HepG2 (cell line): Measurements from ENCODE around the gene NNAT. TPM values are rescaled to one million over a fixed set of nuclear protein-coding genes. Genes with fewer than 3 reads are reported as not detected.
A peak's percentile ranks its signal among the peaks of the same experiment; 100 is the strongest.

Experiments used
- ATAC-seq: fragments of 200-7000 bp; cut with Tn5 transposase; 3 replicates; pipeline ENCODE4 v1.9.1; 2020; ENCODE audit warnings: mild to moderate bottlenecking, moderate library complexity
- BruUV-seq: library from RNA; stranded (reverse); fragments of 400-500 nt; replicated peaks from 2 replicates; lab custom pipeline; 2021; lab: Mats Ljungman, UMichigan
- CTCF ChIA-PET: fragments of 300-600 bp; formaldehyde crosslinking; extraction: SDS; loops from one replicate; lab custom pipeline; 2021; ENCODE audit warnings: low total read pairs, inconsistent platforms, low intra/inter-chr PET ratio; lab: Yijun Ruan, JAX
- POLR2A ChIA-PET: fragments of 350-600 bp; sonication (Branson Sonifier 250); formaldehyde crosslinking; loops from one replicate; lab custom pipeline; 2020; ENCODE audit warnings: antibody characterized with exemption, inconsistent platforms; lab: Yijun Ruan, JAX
- DNase-seq: peaks from one replicate; pipeline ENCODE4 v3.0.0-alpha.2; 2015; ENCODE audit warnings: low spot score
- FAIRE-seq: peaks from 3 replicates; lab custom pipeline; 2011; peaks lifted over from hg19 to GRCh38; lab: Jason Lieb, UNC
- H2AFZ ChIP-seq: one replicate; pipeline ENCODE4 v1.6.1; 2011; ENCODE audit warnings: low read length, inconsistent platforms
- H3K27ac ChIP-seq: fragments of 300-600 bp; 3 replicates; pipeline ENCODE4 v1.8.0; 2011; ENCODE audit warnings: mixed run types, mild to moderate bottlenecking, mixed read lengths, low read length, inconsistent platforms; ENCODE audit not compliant: insufficient read depth; ENCODE audit errors: extremely low read length
- H3K27me3 ChIP-seq, 2 experiments: fragments of 200-600 bp in 1 of 2; 2 replicates in 1 of 2; 3 replicates in 1 of 2; pipeline versions ENCODE4 v1.6.0 to v1.8.0; 2011; ENCODE audit warnings: low read length in 2 of 2, mild to moderate bottlenecking in 2 of 2, moderate library complexity in 2 of 2, inconsistent platforms in 1 of 2; ENCODE audit not compliant: insufficient read depth in 2 of 2, control insufficient read depth in 1 of 2
- H3K36me3 ChIP-seq, 2 experiments: fragments of 200-600 bp in 1 of 2; replicated peaks in 1 of 2; 2 replicates in 1 of 2; 3 replicates in 1 of 2; pipeline versions ENCODE4 v1.5.1 to v1.8.0; 2011; ENCODE audit warnings: low read length in 2 of 2, inconsistent platforms in 1 of 2; ENCODE audit not compliant: insufficient read depth in 2 of 2, control insufficient read depth in 1 of 2
- H3K4me1 ChIP-seq: 2 replicates; pipeline ENCODE4 v1.5.1; 2012; ENCODE audit warnings: low read length, inconsistent platforms; ENCODE audit not compliant: insufficient read depth
- H3K4me2 ChIP-seq: 2 replicates; pipeline ENCODE4 v1.6.0; 2011; ENCODE audit warnings: low read depth, low read length, inconsistent platforms
- H3K4me3 ChIP-seq, 3 experiments: fragments of 200-600 bp in 1 of 3; sonication (generic), shearing (Covaris generic) in 1 of 3; replicated peaks in 1 of 3; 2 replicates each; pipeline ENCODE4 v1.5.1; 2011 to 2016; ENCODE audit warnings: low read length in 3 of 3, inconsistent platforms in 2 of 3, low read depth in 2 of 3, mild to moderate bottlenecking in 2 of 3, control low read depth in 1 of 3, mixed read lengths in 1 of 3; ENCODE audit not compliant: insufficient read depth in 1 of 3
- H3K79me2 ChIP-seq: one replicate; pipeline ENCODE4 v1.6.1; 2011; ENCODE audit warnings: low read length, inconsistent platforms; ENCODE audit not compliant: insufficient read depth
- H3K9ac ChIP-seq: 2 replicates; pipeline ENCODE4 v1.6.0; 2011; ENCODE audit warnings: mild to moderate bottlenecking, low read depth, low read length, inconsistent platforms; ENCODE audit not compliant: insufficient read depth
- H3K9me3 ChIP-seq: 2 replicates; pipeline ENCODE4 v1.5.1; 2012; ENCODE audit warnings: mild to moderate bottlenecking, low read length
- H4K20me1 ChIP-seq: 2 replicates; pipeline ENCODE4 v1.6.0; 2011; ENCODE audit warnings: inconsistent platforms, mild to moderate bottlenecking, low read length, moderate library complexity; ENCODE audit not compliant: insufficient read depth
- HIVEP1 ChIP-seq: sonication (generic); formaldehyde crosslinking; IDR thresholded peaks from 2 replicates; pipeline ENCODE4 v1.4.0; 2020; ENCODE audit warnings: mild to moderate bottlenecking, missing genetic modification reagents
- HMG20B ChIP-seq: conservative IDR thresholded peaks from 2 replicates; pipeline ENCODE4 v1.6.1; 2016; ENCODE audit warnings: missing genetic modification reagents, missing compliant biosample characterization
- HOXA7 ChIP-seq: sonication (generic); formaldehyde crosslinking; IDR thresholded peaks from 2 replicates; pipeline ENCODE4 v1.8.1; 2022; ENCODE audit warnings: mild to moderate bottlenecking, missing genetic modification reagents, moderate library complexity
- MED8 ChIP-seq: sonication (generic); formaldehyde crosslinking; IDR thresholded peaks from 2 replicates; pipeline ENCODE4 v1.8.1; 2023; ENCODE audit warnings: mild to moderate bottlenecking, missing genetic modification reagents; ENCODE audit not compliant: insufficient replicate concordance
- NR2C2 ChIP-seq: sonication (generic); formaldehyde crosslinking; IDR thresholded peaks from 2 replicates; pipeline ENCODE4 v1.4.0; 2020; ENCODE audit warnings: missing genetic modification reagents, mild to moderate bottlenecking, moderate library complexity, borderline replicate concordance
- POLR2AphosphoS2 ChIP-seq: IDR thresholded peaks from 2 replicates; pipeline ENCODE4 v1.6.1; 2011; ENCODE audit warnings: low read depth, low read length, improper control_type of control experiment
- ZMYM3 ChIP-seq: sonication (generic); formaldehyde crosslinking; IDR thresholded peaks from 2 replicates; pipeline ENCODE4 v1.5.1; 2020; ENCODE audit warnings: mild to moderate bottlenecking, missing genetic modification reagents
- ZNF225 ChIP-seq: sonication (generic); formaldehyde crosslinking; IDR thresholded peaks from 2 replicates; pipeline ENCODE4 v1.4.0; 2020; ENCODE audit warnings: mild to moderate bottlenecking, missing genetic modification reagents
- ZNF607 ChIP-seq: sonication (generic); formaldehyde crosslinking; IDR thresholded peaks from 2 replicates; pipeline ENCODE4 v1.5.1; 2020; ENCODE audit warnings: missing genetic modification reagents, mild to moderate bottlenecking, borderline replicate concordance
- ZNF768 ChIP-seq: sonication (generic); formaldehyde crosslinking; IDR thresholded peaks from 2 replicates; pipeline ENCODE4 v1.4.0; 2020; ENCODE audit warnings: missing genetic modification reagents
- ZSCAN21 ChIP-seq: sonication (generic); formaldehyde crosslinking; IDR thresholded peaks from 2 replicates; pipeline ENCODE4 v1.8.0; 2022; ENCODE audit warnings: mild to moderate bottlenecking, missing genetic modification reagents, moderate library complexity, borderline replicate concordance
- WGBS: methylation state at CpG from one replicate; pipeline ENCODE4 v1.1.6; 2017; ENCODE audit warnings: low lambda C conversion rate; 5-methylcytosine and 5-hydroxymethylcytosine counted together
- in situ Hi-C: cut with HindIII; loops from 2 replicates; pipeline ENCODE4 v1.10.0; 2017; ENCODE audit warnings: low pct_unique_long_range_greater_than_20kb; ENCODE audit not compliant: extremely low pct_ligation_motif_present
- intact Hi-C: fragments of 100-400 bp; cut with micrococcal nuclease; formaldehyde crosslinking; loops from one replicate; pipeline ENCODE4 v1.10.0; 2022; ENCODE audit not compliant: unreplicated experiment
- polyA plus RNA-seq, 8 experiments: library from polyadenylated mRNA; depleted of rRNA in 3 of 8; stranded (reverse) in 7 of 8; unstranded in 1 of 8; fragments of >200 nt; fragmentation: Illumina TruSeq in 4 of 8; extraction: Trizol in 4 of 8; gene quantifications; 2 replicates each; pipeline versions ENCODE4 v1.2.1 to v1.2.3, GENCODE V29; 2011 to 2016; ENCODE audit warnings: low read depth in 4 of 8, missing spikeins in 1 of 8, mixed read lengths in 1 of 8; ENCODE audit not compliant: insufficient read depth in 1 of 8
- total RNA-seq, 5 experiments: library from RNA; depleted of rRNA; stranded (reverse); fragments of >200 nt; fragmentation: Illumina TruSeq; extraction: Trizol; gene quantifications; 2 replicates each; pipeline ENCODE4 v1.2.3, GENCODE V29; 2016; ENCODE audit warnings: low read depth in 1 of 5
- TF ChIP-seq, protein P1 (sequence below): sonication (generic); formaldehyde crosslinking; IDR thresholded peaks from 2 replicates; pipeline ENCODE4 v1.5.0; 2020; ENCODE audit warnings: missing genetic modification reagents
- TF ChIP-seq, protein P2 (sequence below): sonication (generic); formaldehyde crosslinking; IDR thresholded peaks from 2 replicates; pipeline ENCODE4 v1.4.0; 2020; ENCODE audit warnings: missing genetic modification reagents, mild to moderate bottlenecking, borderline replicate concordance

Gene NNAT
- total and polyA plus RNA-seq, 2 of the 13 experiments (the other 11 are each of a cell fraction or from before 2014, with no cell fraction given): not detected

GRCh38 chr20:37566590-37567330 is 45.7 kb downstream of the NNAT start:
- no TSS peak for BruUV-seq
- Histone ChIP-seq H3K27me3 (peaks cover 6 to 76% of the 10 kb centered on the region in 2 experiments; a peak in 4 of 5 replicates), H3K27ac (no peak overlapping the region), H4K20me1 (no peaks in the 10 kb centered on the region), H3K9ac (no peak overlapping the region), H3K4me3 (no peak overlapping the region), H3K9me3 (no peaks in the 10 kb centered on the region), H3K36me3 (no peaks in the 10 kb centered on the region)
- WGBS: 11% methylated on average over 5 of the region's 5 CpGs
- ATAC-seq (no peak), DNase-seq (no peak)
- POLR2A ChIA-PET: no interaction called here
- in situ Hi-C loops: loop anchor here (5.0 to 25.0 kb wide), 3 partner anchors 331 to 646 kb away; no protein-coding TSS in a partner anchor
- CTCF ChIA-PET: no interaction called here
- TF ChIP-seq, protein P1, sequence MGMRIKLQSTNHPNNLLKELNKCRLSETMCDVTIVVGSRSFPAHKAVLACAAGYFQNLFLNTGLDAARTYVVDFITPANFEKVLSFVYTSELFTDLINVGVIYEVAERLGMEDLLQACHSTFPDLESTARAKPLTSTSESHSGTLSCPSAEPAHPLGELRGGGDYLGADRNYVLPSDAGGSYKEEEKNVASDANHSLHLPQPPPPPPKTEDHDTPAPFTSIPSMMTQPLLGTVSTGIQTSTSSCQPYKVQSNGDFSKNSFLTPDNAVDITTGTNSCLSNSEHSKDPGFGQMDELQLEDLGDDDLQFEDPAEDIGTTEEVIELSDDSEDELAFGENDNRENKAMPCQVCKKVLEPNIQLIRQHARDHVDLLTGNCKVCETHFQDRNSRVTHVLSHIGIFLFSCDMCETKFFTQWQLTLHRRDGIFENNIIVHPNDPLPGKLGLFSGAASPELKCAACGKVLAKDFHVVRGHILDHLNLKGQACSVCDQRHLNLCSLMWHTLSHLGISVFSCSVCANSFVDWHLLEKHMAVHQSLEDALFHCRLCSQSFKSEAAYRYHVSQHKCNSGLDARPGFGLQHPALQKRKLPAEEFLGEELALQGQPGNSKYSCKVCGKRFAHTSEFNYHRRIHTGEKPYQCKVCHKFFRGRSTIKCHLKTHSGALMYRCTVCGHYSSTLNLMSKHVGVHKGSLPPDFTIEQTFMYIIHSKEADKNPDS (CRISPR knock-in tag): no peak
- peak; percentile 37; the same call in 1 of the 2 replicates for TF ChIP-seq ZMYM3 (CRISPR knock-in tag)
- peak; percentile 91 for TF ChIP-seq ZNF768 (CRISPR knock-in tag)
- TF ChIP-seq, all 625 proteins: peak for 2
- FAIRE-seq: no peak
- Histone ChIP-seq H3K4me2 (no peak overlapping the region), H2AFZ (no peak overlapping the region), H3K79me2 (no peaks in the 10 kb centered on the region), H3K4me1 (peaks cover 33% of the 10 kb centered on the region)
- intact Hi-C loops: loop anchor here (10.0 kb wide), 1 partner anchor 328 kb away; no protein-coding TSS in a partner anchor

DNA sequence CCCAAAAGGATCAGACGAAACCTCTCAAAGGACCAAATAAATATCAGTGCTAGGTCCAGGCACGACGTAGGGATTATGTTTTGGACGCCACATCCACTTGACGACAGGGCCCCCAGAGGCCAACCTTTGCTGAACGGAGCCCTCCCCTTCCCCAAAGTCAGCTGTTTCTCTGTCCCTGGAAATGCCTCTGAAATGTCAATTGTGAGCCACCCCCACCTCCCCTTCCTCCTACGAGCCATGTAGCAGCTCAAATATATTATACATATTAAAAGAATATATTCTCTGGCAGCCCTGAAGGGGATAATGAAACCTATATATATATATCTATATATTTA is 46.2 kb downstream of the NNAT start:
- no TSS peak for BruUV-seq
- Histone ChIP-seq H3K36me3 (no peaks in the 10 kb centered on the region), H3K4me1 (peaks cover 33% of the 10 kb centered on the region), H4K20me1 (no peaks in the 10 kb centered on the region), H3K4me2 (no peak overlapping the region; the same call in 1 of the 2 replicates), H3K9me3 (no peaks in the 10 kb centered on the region), H3K4me3 (no peak overlapping the region), H3K79me2 (no peaks in the 10 kb centered on the region), H3K9ac (no peak overlapping the region), H3K27me3 (peaks cover 6 to 75% of the 10 kb centered on the region in 2 experiments; a peak in 4 of 5 replicates), H2AFZ (no peak overlapping the region), H3K27ac (no peak overlapping the region)
- FAIRE-seq (no peak), ATAC-seq (no peak), DNase-seq (no peak)
- 34% methylated on average over 7 of the region's 7 CpGs for WGBS
- POLR2A ChIA-PET: no interaction called here
- in situ Hi-C loops (loop anchor here (5.0 to 25.0 kb wide), 3 partner anchors 330 to 645 kb away; no protein-coding TSS in a partner anchor), intact Hi-C loops (loop anchor here (10.0 kb wide), 1 partner anchor 328 kb away; no protein-coding TSS in a partner anchor)
- CTCF ChIA-PET: no interaction called here
- TF ChIP-seq MED8 (CRISPR knock-in tag) (no peak), POLR2AphosphoS2 (no peak), ZNF607 (CRISPR knock-in tag) (no peak), NR2C2 (no peak), ZNF225 (CRISPR knock-in tag) (no peak), HIVEP1 (no peak), HMG20B (CRISPR knock-in tag) (no peak), ZSCAN21 (no peak), HOXA7 (CRISPR knock-in tag) (no peak)
- TF ChIP-seq, protein P2, sequence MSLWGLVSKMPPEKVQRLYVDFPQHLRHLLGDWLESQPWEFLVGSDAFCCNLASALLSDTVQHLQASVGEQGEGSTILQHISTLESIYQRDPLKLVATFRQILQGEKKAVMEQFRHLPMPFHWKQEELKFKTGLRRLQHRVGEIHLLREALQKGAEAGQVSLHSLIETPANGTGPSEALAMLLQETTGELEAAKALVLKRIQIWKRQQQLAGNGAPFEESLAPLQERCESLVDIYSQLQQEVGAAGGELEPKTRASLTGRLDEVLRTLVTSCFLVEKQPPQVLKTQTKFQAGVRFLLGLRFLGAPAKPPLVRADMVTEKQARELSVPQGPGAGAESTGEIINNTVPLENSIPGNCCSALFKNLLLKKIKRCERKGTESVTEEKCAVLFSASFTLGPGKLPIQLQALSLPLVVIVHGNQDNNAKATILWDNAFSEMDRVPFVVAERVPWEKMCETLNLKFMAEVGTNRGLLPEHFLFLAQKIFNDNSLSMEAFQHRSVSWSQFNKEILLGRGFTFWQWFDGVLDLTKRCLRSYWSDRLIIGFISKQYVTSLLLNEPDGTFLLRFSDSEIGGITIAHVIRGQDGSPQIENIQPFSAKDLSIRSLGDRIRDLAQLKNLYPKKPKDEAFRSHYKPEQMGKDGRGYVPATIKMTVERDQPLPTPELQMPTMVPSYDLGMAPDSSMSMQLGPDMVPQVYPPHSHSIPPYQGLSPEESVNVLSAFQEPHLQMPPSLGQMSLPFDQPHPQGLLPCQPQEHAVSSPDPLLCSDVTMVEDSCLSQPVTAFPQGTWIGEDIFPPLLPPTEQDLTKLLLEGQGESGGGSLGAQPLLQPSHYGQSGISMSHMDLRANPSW (CRISPR knock-in tag): no peak
